Peyer's patch (tissue), 4 donors: ENCODE measurements around the gene KLK11. TPM values are rescaled to one million over a fixed set of nuclear protein-coding genes. Genes with fewer than 3 reads are reported as not detected.

Experiments used
- DNase-seq, 3 donors: peaks; one replicate each; pipeline ENCODE4 v3.0.0-alpha.2; 2017 to 2019
- H3K27ac ChIP-seq, 4 donors: fragments of 200-600 bp; sonication (generic); one replicate each; pipeline ENCODE4 v1.5.1; 2016 to 2019
- H3K27me3 ChIP-seq, 2 donors: fragments of 200-600 bp; sonication (generic); one replicate each; pipeline ENCODE4 v1.5.1; 2019
- H3K36me3 ChIP-seq, 3 donors: fragments of 200-600 bp; sonication (generic); one replicate each; pipeline ENCODE4 v1.5.1; 2016 to 2019
- H3K4me1 ChIP-seq, 4 donors: fragments of 200-600 bp; sonication (generic); one replicate each; pipeline ENCODE4 v1.5.1; 2016 to 2019
- H3K4me3 ChIP-seq, 4 donors: fragments of 200-600 bp; sonication (generic); 1 replicate in 3 of 4; 2 replicates in 1 of 4; pipeline ENCODE4 v1.5.1; 2016 to 2019; ENCODE audit warnings: mild to moderate bottlenecking in 1 of 4
- H3K9me3 ChIP-seq, 4 donors: fragments of 200-600 bp; sonication (generic); one replicate each; pipeline ENCODE4 v1.5.1; 2016 to 2019; ENCODE audit warnings: mild to moderate bottlenecking in 1 of 4
- CTCF ChIP-seq, 6 experiments: fragments of 450-650 bp in 4 of 6; fragments of 200-600 bp in 2 of 6; sonication (generic) in 1 of 6; IDR thresholded peaks; one replicate each; pipeline ENCODE4 v1.5.1; 2017 to 2019; ENCODE audit warnings: antibody characterized with exemption in 6 of 6, mild to moderate bottlenecking in 3 of 6, moderate library complexity in 1 of 6
- POLR2A ChIP-seq, 2 donors: fragments of 450-650 bp; IDR thresholded peaks; one replicate each; pipeline ENCODE4 v1.5.1; 2017; ENCODE audit warnings: antibody characterized with exemption in 2 of 2, mild to moderate bottlenecking in 2 of 2, moderate library complexity in 2 of 2
- total RNA-seq, 4 donors: library from RNA; depleted of rRNA; stranded (reverse); fragments of >200 nt; gene quantifications; one replicate each; pipeline ENCODE4 v1.1.0, GENCODE V29; 2016

KLK11 gene
- total RNA-seq, 4 donors from 2014 or later, result 1.7 to 3.8 (median 1.9) TPM; not detected in 1

DNA sequence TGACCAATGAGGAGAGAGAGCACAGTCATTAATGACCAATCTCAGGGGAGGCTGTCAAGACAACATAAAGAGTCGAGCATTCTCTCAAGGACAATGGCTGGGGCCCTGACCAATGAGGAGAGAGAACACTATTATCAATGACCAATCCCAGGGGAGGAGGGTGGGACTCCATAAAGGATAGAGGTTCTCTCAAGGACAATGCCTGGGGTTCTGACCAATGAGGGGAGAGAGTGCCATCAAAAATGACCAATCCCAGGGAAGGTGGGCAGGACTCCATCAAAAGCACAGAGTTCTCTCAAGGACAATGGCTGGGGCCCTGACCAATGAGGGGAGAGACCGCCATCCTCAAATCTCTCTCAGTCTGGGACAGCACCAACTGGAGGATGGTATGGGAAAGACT is 3.3 kb upstream of the KLK11 start:
- H3K4me1 ChIP-seq, result no peaks in the 10 kb centered on the region
- no peaks in the 10 kb centered on the region for H3K27me3 ChIP-seq
- H3K36me3 ChIP-seq, result no peaks in the 10 kb centered on the region
- DNase-seq, result no peak
- TF ChIP-seq POLR2A (IDR thresholded peaks at IDR 0.05) (no peak), CTCF (IDR thresholded peaks at IDR 0.05) (no peak)
- no peaks in the 10 kb centered on the region for H3K9me3 ChIP-seq
- no peak overlapping the region for H3K27ac ChIP-seq
- no peak overlapping the region for H3K4me3 ChIP-seq

DNA sequence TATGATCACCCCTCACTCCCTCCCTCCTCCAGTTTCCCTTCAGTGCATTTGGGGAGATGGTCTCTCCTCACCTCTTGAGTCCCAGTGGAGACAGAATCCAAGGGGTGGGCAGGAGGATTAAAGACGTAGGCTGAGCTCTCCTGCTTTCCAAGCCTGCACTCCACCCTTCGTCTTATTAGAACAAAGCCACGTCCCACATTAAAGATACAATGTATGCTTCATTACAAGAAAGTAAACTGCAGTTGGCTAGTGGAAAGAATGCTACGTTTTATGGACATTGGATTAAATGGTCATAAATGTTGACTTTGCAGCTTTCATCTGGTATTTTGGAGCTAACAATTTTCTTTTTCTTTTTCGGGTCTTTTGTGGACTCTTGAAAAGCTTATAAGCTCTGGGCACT is 1.5 kb upstream of the KLK11 start:
- H3K27me3 ChIP-seq, result no peaks in the 10 kb centered on the region
- no peak overlapping the region for H3K27ac ChIP-seq
- no peak for DNase-seq
- H3K4me1 ChIP-seq, result no peaks in the 10 kb centered on the region
- TF ChIP-seq CTCF (IDR thresholded peaks at IDR 0.05), result no peak
- TF ChIP-seq POLR2A (IDR thresholded peaks at IDR 0.05), result no peak
- H3K4me3 ChIP-seq, result no peak overlapping the region
- no peaks in the 10 kb centered on the region for H3K36me3 ChIP-seq
- H3K9me3 ChIP-seq, result no peaks in the 10 kb centered on the region

GRCh38 chr19:51027126-51027806 is 850 bp upstream of the KLK11 start:
- Histone ChIP-seq H3K4me3 (no peak overlapping the region), H3K27me3 (no peaks in the 10 kb centered on the region), H3K9me3 (no peaks in the 10 kb centered on the region), H3K36me3 (no peaks in the 10 kb centered on the region), H3K4me1 (no peaks in the 10 kb centered on the region), H3K27ac (no peak overlapping the region)
- DNase-seq, result no peak
- TF ChIP-seq POLR2A (IDR thresholded peaks at IDR 0.05), result no peak
- no peak for TF ChIP-seq CTCF (IDR thresholded peaks at IDR 0.05)

DNA sequence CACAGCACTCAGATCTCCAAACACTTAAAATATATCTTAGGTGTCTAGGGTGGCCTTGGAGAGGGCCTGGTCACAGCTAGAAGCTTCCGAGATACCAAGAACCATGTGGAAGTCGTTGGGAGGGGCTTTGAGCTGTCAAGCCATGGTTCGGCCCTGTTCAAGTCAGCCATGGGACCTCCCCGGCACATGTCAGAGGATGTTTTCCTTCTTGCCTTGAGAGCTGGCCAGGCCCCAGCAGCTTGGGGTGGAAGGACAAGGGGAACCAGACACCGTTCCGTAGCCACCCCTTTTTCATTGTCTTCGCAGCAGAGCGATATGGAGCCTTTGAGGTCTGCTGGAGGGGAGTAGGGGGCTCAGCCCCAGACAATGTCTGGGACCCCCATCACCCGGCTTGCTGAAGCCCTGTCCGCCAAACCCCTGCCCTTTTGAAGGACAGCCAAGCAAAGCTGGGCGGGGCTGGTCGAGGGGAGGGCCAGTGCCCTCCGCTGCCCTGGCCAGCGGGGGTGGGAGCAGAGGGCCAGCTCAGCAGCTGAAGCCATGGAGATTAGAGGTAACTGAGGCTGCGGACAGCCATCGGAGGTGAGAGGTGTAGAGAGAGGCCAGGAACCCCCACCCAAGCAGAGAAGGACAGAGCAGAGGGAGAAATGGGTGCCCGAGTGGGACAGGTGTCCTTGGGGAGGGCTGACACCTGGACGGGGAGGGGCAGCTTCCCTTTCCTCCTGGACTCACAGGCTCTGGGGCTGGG is 435 bp downstream of the KLK11 start:
- H3K36me3 ChIP-seq, result no peaks in the 10 kb centered on the region
- no peaks in the 10 kb centered on the region for H3K27me3 ChIP-seq
- no peaks in the 10 kb centered on the region for H3K9me3 ChIP-seq
- no peak for TF ChIP-seq CTCF (IDR thresholded peaks at IDR 0.05)
- TF ChIP-seq POLR2A (IDR thresholded peaks at IDR 0.05), result no peak
- no peak overlapping the region for H3K4me3 ChIP-seq
- H3K27ac ChIP-seq, result no peak overlapping the region
- no peaks in the 10 kb centered on the region for H3K4me1 ChIP-seq
- no peak for DNase-seq

DNA sequence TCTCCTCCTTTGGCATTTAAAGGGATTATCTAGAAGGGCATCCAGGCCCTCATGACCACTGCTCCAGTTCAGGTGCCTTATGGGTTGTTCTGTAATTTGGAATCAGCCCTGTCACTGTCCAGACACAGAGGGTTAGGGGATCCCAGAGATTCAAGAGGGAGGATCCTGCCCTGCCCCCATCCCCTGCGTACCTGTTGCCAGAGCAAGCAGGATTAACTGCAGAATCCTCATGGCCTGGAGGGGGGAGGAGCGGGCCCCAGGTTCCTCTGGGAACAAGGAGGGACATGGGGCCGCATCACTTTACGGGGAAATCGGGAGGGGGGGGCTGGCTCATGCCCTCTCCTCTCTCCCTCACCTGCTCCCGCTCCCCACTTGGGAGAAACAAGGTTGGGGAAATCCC is 1.0 kb downstream of the KLK11 start:
- Histone ChIP-seq H3K27ac (no peak overlapping the region), H3K9me3 (no peaks in the 10 kb centered on the region), H3K4me1 (no peaks in the 10 kb centered on the region), H3K4me3 (no peak overlapping the region), H3K36me3 (no peaks in the 10 kb centered on the region), H3K27me3 (no peaks in the 10 kb centered on the region)
- TF ChIP-seq POLR2A (IDR thresholded peaks at IDR 0.05) (no peak), CTCF (IDR thresholded peaks at IDR 0.05) (no peak)
- DNase-seq, result no peak
